ENCODE results near the gene FOXI1.

GRCh38 chr5:170076211-170076610 is 29.5 kb upstream of the FOXI1 start:
- no peak for TF ChIP-seq CTCF (tag by site-specific recombination; IDR thresholded peaks at IDR 0.05)
- no peak for TF ChIP-seq ZNF311 (tag by site-specific recombination; IDR thresholded peaks at IDR 0.05; ENCODE audit: borderline replicate concordance)
- TF ChIP-seq ZNF560 (tag by site-specific recombination; IDR thresholded peaks at IDR 0.05; ENCODE audit: borderline replicate concordance) = no peak
- no peak for TF ChIP-seq PATZ1 (tag by site-specific recombination; IDR thresholded peaks at IDR 0.05)
- no peak for TF ChIP-seq ZNF16 (tag by site-specific recombination; IDR thresholded peaks at IDR 0.05; ENCODE audit: low read depth)

Measured in HEK293 (cell line).